ENCODE data around the gene AJAP1.

DNA sequence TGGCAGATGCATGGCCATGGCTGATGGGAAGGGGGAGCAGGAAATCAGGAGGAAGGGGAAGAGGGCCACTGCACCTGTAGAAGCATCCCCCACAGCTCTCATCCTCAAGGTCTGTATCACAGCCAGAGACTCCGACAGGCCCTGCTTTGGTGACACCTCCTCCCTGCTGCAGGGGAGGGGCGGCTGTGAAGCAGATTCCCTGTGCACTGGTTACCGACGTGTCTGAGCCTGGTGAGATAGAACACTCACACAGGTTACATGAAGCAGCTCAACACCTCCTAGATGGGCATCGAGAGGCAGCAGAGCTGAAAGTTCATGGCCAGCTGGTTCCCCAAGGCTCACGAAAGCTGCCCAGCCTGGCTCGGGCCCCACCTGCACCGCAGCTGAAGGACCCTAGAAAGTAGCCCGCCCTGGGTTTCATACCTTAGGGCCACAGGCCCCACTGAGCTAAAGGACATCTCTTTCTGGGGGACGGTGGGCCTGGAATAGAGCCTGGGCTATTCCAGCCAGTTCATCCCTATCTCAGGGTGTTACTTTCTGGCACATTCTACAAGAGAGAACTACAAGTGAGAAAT is 30.2 kb upstream of the AJAP1 start:
- TF ChIP-seq CTCF (IDR thresholded peaks at IDR 0.05) (no peak), POLR2A (IDR thresholded peaks at IDR 0.05) (no peak), POLR2AphosphoS5 (IDR thresholded peaks at IDR 0.05) (no peak)

Data from breast epithelium (tissue), 3 donors.